IPS-15b (cell line): Measurements from ENCODE around the gene CSNK1A1.

ENCODE experiments used
- H3K27me3 ChIP-seq: one replicate; pipeline ENCODE4 v1.6.1; 2013; ENCODE audit warnings: low read length; ENCODE audit not compliant: control insufficient read depth, insufficient read depth
- H3K36me3 ChIP-seq: one replicate; pipeline ENCODE4 v1.6.1; 2013; ENCODE audit warnings: low read length; ENCODE audit not compliant: control insufficient read depth, insufficient read depth
- H3K4me1 ChIP-seq: one replicate; pipeline ENCODE4 v1.6.1; 2013; ENCODE audit warnings: mild to moderate bottlenecking, low read length; ENCODE audit not compliant: control insufficient read depth, insufficient read depth
- H3K4me3 ChIP-seq: one replicate; pipeline ENCODE4 v1.5.1; 2013; ENCODE audit warnings: low read depth, low read length
- H3K9ac ChIP-seq: one replicate; pipeline ENCODE4 v1.6.1; 2013; ENCODE audit warnings: low read depth, mild to moderate bottlenecking, low read length
- H3K9me3 ChIP-seq: one replicate; pipeline ENCODE4 v1.6.1; 2013; ENCODE audit warnings: mild to moderate bottlenecking, low read length; ENCODE audit not compliant: control insufficient read depth, insufficient read depth

Gene CSNK1A1

DNA sequence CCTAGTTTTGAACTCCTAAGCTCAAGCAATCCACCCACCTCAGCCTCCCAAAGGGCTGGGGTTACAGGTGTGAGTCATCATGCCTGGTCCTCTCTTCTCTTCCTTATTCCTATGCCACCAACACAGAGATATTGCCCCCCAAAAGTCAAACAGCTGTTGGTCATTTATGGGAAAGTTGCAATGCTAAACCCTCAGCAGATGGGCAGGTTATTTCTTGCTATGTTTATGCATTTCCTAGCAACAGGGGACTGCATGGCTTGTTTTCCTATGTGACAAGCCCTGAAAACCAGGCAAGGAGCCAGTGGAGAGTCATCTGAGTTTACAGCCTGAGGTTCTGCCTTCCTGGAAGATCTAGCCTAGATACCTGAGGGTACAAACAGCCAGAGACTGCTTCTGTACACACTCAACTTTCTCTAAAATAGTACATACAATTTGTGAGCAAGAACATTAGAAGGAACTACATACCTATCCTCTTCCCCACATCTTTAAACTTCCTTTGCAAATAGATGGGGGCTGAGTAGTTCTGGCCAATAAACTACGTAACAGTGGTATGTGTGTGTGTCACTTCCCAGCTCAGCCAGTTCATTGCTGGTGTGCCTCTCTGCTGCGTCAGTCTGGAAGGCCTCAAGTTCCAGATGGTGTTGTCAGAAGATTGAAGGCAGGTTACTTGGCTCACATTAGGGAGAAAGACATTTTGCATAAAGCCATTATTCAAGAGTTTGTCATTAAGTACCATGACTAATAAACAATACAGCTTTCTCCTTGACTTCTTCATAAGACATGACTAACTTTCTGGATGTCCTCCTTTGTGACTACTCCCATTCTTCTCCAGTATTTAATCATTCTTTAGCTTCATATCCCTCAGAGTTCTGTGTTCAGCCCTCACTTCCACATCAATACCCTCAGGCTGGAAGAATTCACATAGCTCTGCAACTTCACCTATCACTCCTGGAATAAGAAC is 65.3 kb downstream of the CSNK1A1 start:
- Histone ChIP-seq H3K36me3 (no peaks in the 10 kb centered on the region), H3K4me1 (peaks cover 2% of the 10 kb centered on the region), H3K9me3 (no peaks in the 10 kb centered on the region), H3K27me3 (no peaks in the 10 kb centered on the region), H3K4me3 (no peak overlapping the region), H3K9ac (no peak overlapping the region)

DNA sequence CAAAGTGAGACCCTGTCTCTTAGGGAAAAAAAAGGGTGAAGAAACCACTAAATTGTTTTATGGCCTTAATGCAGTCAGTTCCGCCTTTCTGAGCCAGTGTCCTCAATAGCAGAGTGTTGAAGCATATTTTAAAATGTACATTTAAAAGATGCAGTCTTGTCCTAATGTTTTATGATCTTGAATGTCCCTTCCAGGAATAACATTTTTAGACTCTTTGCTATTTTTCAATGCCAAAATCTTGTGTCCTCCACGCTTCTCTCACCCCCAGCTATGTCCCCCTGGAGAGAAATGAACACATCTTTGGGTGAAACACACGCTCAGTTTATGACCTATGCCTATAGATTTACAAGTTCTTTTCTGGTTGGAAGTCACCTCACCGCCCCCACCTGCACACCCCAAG is 69.8 kb downstream of the CSNK1A1 start:
- Histone ChIP-seq H3K9ac (no peak overlapping the region), H3K9me3 (no peaks in the 10 kb centered on the region), H3K4me1 (no peaks in the 10 kb centered on the region), H3K27me3 (no peaks in the 10 kb centered on the region), H3K4me3 (no peak overlapping the region), H3K36me3 (no peaks in the 10 kb centered on the region)

DNA sequence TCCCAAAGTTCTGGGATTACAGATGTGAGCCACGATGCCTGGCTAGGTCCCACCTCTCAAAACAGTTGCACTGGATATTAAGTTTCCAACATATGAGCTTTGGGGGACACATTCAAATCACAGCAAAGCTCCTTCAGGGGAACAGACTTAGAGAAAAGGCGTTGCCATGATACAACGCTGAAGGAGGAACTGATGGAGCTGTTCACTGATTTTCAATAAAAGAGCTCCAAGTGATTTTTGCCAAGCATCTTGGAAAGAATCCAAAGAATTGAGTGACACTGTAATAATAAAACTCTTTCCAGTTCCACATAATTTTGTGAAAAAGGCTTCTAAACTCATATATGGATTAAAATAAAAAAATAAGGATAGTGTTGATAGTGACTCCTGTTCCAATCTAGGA is 72.5 kb downstream of the CSNK1A1 start:
- Histone ChIP-seq H3K36me3 (no peaks in the 10 kb centered on the region), H3K27me3 (no peaks in the 10 kb centered on the region), H3K9me3 (no peaks in the 10 kb centered on the region), H3K4me3 (no peak overlapping the region), H3K9ac (no peak overlapping the region), H3K4me1 (no peaks in the 10 kb centered on the region)

DNA sequence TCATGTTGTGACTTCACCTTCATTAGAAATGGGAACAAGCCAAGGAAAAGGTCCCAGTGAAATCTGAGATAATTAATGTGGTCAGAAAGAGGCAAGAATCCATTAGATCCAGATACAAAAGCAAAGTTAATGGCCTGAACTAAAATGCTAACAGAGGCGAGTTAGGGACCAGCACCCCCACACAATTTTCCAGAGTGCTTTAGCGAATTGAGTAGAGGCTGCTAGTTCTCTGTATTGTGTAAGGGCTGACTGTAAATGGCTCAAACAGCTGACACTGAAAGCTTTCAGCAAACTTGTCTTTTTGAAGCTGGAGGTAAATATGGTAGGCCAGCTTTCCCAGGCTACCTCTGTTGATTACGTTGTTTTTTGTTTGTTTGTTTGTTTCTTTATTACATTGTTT is 75.5 kb downstream of the CSNK1A1 start:
- Histone ChIP-seq H3K4me1 (no peaks in the 10 kb centered on the region), H3K4me3 (no peak overlapping the region), H3K27me3 (no peaks in the 10 kb centered on the region), H3K9ac (no peak overlapping the region), H3K9me3 (no peaks in the 10 kb centered on the region), H3K36me3 (no peaks in the 10 kb centered on the region)

DNA sequence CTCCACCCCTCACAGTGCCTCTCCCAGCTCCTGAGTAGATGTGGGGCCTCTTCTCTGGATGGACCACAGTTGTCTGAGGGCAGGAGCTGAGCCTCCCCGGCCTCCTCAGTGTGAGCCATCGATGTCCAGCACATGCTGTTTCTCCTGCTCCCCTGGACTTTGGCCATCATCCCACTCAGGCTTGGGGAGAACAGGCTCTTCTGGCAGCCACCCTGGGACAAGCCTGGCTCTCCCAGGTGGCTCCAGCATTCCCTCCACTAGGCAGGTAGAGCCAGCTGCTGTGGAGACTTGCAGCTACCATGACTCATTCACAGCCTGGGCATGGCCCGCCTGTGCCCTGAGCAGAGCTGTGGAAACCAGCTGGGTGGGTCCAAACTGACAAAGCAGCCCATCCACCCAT is 77.0 kb downstream of the CSNK1A1 start:
- Histone ChIP-seq H3K4me1 (no peaks in the 10 kb centered on the region), H3K9ac (no peak overlapping the region), H3K36me3 (no peaks in the 10 kb centered on the region), H3K9me3 (no peaks in the 10 kb centered on the region), H3K4me3 (no peak overlapping the region), H3K27me3 (no peaks in the 10 kb centered on the region)

DNA sequence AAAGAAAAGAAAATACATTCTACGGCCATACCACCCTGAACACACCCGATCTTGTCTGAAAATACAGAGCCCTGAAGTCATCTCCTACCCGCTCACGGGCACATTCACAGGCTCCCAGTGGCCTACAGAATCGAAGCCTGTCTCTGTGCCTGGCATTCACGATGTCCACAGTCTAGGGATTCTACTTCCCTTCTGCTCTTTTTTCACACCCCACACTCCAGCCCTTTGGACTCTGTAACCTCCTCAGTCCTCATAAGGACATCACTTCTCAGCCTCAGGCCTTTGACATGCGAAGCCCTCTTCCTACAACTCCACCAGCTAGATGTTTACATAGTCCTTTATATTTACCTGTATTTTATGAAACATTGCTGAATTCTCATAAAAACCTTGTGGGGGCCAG is 77.8 kb downstream of the CSNK1A1 start:
- no peak overlapping the region for H3K9ac ChIP-seq
- no peaks in the 10 kb centered on the region for H3K4me1 ChIP-seq
- H3K27me3 ChIP-seq: no peaks in the 10 kb centered on the region
- H3K36me3 ChIP-seq: no peaks in the 10 kb centered on the region
- H3K9me3 ChIP-seq: no peaks in the 10 kb centered on the region
- H3K4me3 ChIP-seq: no peak overlapping the region

DNA sequence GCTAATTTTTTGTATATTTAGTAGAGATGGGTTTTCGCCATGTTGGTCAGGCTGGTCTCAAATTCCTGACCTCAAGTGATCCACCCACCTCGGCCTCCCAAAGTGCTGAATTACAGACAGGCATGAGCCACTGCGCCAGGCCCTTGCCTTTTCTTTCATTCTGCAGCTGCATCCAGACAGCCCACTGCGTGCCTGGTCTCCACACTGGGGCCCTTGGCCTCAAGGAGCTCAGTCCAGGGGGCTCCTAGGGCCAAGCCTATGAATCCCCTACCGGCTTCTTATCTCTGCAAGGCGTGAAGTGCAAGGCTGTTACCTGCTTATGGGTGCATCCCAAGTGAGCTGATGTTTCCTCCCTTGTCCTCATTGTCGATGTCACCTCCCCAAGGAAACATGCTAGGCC is 78.8 kb downstream of the CSNK1A1 start:
- Histone ChIP-seq H3K27me3 (no peaks in the 10 kb centered on the region), H3K9ac (no peak overlapping the region), H3K4me3 (no peak overlapping the region), H3K4me1 (no peaks in the 10 kb centered on the region), H3K9me3 (no peaks in the 10 kb centered on the region), H3K36me3 (no peaks in the 10 kb centered on the region)

DNA sequence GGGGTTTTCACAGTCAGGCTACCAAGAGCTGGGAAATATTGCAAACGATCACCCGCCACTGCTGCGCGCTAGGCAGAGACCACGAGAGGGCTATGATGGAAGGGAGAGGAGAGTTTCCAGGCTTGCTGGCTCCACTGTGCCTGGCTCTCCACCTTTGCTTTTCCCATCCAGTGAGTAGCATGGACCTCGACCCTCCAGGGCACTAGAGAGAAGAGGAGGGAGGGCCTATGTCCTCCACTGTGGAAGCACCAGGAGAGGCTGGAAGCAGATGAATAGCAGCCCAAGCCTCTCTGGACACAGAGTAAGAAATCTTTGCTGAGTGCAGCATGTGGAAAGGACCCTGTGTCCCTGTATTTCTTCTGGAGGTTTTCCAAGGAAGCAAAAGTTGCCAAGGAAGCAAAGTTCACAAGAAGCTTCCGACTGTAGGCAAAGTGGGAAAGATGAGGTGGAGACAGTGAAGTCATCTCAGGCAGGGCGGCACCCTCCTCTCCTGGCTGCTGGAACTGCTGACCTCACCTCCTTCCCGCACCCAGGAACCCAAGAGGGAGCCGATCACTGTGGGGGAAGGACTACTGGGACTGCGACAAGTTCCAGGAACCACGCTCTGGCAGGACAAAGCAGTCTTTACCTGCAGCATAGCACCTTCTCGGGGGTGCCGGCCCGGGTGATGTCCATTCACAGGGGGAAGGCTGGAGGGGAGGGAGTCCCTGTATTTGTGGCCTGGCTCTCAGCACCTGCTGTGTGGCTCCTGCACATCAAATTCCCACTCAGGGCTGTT is 79.6 kb downstream of the CSNK1A1 start:
- no peaks in the 10 kb centered on the region for H3K4me1 ChIP-seq
- H3K9me3 ChIP-seq: no peaks in the 10 kb centered on the region
- H3K36me3 ChIP-seq: no peaks in the 10 kb centered on the region
- H3K9ac ChIP-seq: no peak overlapping the region
- H3K4me3 ChIP-seq: no peak overlapping the region
- no peaks in the 10 kb centered on the region for H3K27me3 ChIP-seq

DNA sequence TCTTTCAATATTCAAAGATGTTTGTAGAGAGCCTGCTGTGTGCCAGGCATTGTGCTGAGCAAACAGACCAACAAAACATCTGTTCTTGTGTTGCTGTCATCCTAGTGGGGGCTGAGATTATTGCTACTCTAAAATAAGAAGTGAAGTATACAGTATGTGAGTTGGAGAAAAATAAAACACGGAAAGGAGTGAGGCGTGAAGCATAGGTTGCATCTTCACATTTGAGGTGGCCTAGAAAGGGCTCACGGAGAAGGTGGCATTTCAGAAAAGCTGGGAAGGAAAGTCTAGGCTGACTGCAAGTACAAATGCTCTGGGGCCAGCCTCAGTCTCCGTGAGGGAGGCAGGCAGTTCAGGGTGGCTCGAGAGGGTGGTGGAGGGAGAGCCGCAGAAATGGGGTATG is 80.3 kb downstream of the CSNK1A1 start:
- H3K27me3 ChIP-seq: no peaks in the 10 kb centered on the region
- no peaks in the 10 kb centered on the region for H3K36me3 ChIP-seq
- no peaks in the 10 kb centered on the region for H3K9me3 ChIP-seq
- H3K9ac ChIP-seq: no peak overlapping the region
- H3K4me1 ChIP-seq: no peaks in the 10 kb centered on the region
- H3K4me3 ChIP-seq: no peak overlapping the region

DNA sequence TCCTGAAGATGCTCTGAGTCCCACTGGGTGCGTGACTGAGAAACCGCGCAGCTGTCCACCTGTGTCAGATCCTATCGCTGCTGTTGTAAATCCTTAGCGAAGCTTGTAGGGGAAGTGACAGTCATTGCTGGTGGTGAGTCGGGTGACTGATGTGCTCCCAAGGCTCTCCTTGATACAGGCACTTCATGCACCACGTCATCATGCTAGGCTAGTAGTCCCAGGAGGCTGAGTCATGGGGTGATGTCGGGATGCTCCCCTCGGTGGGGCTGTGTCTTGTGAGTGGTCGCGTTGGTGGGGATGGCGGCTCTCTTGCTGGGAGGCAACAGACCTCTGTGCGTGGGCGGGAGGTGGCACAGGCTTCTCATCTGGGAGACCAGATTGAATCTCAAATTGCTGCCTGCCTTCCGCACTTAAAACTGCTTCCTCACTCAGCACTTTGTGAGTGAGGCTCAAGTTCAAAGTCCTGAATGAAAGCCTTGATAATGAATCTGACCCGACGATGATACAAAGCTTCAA is 84.7 kb downstream of the CSNK1A1 start:
- H3K4me3 ChIP-seq: no peak overlapping the region
- H3K9ac ChIP-seq: no peak overlapping the region
- H3K4me1 ChIP-seq: no peaks in the 10 kb centered on the region
- no peaks in the 10 kb centered on the region for H3K36me3 ChIP-seq
- H3K27me3 ChIP-seq: no peaks in the 10 kb centered on the region
- no peaks in the 10 kb centered on the region for H3K9me3 ChIP-seq

DNA sequence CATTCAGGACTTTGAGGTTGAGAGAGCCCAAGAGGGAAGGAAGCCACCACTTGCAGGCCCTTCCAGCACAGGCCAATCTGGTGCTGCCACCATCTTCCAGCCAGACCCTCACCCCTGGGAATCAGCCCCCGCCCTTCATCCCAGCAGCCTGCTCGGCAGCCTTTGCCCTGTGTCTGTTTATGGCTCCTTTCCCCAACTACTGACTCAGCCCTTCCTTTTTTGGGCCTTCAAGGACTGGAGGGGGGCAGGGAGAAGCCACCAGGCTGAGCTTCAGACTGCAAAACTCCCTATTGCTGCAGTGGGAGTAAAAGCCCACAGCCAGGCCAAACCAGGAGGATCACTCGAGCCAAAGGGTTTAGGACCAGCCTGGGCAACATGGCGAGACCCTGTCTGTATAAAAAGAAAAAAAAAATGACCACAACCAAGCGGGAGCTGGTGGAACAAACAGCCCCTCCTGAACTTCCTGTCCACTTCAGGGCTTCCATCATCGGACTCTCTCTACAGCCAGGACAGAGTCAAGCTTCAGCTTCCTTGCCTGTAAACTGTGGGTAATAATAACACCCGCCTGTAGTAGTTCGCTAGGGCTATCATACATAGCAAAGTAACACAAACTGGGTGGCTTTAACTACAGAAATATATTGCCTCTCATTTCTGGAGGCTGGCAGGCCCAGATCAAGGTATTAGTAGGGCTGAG is 86.3 kb downstream of the CSNK1A1 start:
- no peak overlapping the region for H3K9ac ChIP-seq

More for the DNA sequence above, 86.3 kb downstream of the CSNK1A1 start:
- Histone ChIP-seq H3K4me3 (no peak overlapping the region), H3K4me1 (no peaks in the 10 kb centered on the region), H3K36me3 (no peaks in the 10 kb centered on the region), H3K9me3 (no peaks in the 10 kb centered on the region), H3K27me3 (no peaks in the 10 kb centered on the region)
